Right lobe of liver (tissue), 6 donors: ENCODE data around the gene ANO9. TPM values are rescaled to one million over a fixed set of nuclear protein-coding genes. Genes with fewer than 3 reads are reported as not detected.

Source experiments
- ATAC-seq, 4 donors: fragments of 200-7000 bp; cut with Tn5 transposase; one replicate each; pipeline ENCODE4 v1.9.1; 2020; ENCODE audit warnings: mild to moderate bottlenecking in 4 of 4, moderate library complexity in 4 of 4
- DNase-seq, 3 donors: peaks; one replicate each; pipeline ENCODE4 v3.0.0-alpha.2; 2020
- H3K27ac ChIP-seq, 3 donors: fragments of 200-600 bp; one replicate each; pipeline ENCODE4 v1.8.0; 2022
- H3K27me3 ChIP-seq, 2 donors: fragments of 200-600 bp; one replicate each; pipeline ENCODE4 v1.8.0; 2022
- H3K36me3 ChIP-seq, 4 donors: fragments of 200-600 bp; sonication (generic) in 1 of 4; one replicate each; pipeline versions ENCODE4 v1.5.1 to v1.8.0; 2017 to 2022; ENCODE audit warnings: control low read depth in 1 of 4
- H3K4me1 ChIP-seq, 4 donors: fragments of 200-600 bp; sonication (generic) in 1 of 4; one replicate each; pipeline versions ENCODE4 v1.5.1 to v1.8.0; 2017 to 2022; ENCODE audit warnings: control low read depth in 1 of 4
- H3K4me3 ChIP-seq, 3 donors: fragments of 200-600 bp; one replicate each; pipeline ENCODE4 v1.8.0; 2022
- H3K9me3 ChIP-seq, 4 donors: fragments of 200-600 bp; sonication (generic) in 1 of 4; one replicate each; pipeline versions ENCODE4 v1.5.1 to v1.8.0; 2017 to 2022; ENCODE audit warnings: control low read depth in 1 of 4
- CTCF ChIP-seq, 4 donors: fragments of 200-600 bp in 3 of 4; fragments of 450-650 bp in 1 of 4; IDR thresholded peaks; one replicate each; pipeline versions ENCODE4 v1.5.1 to v1.8.0; 2016 to 2022; ENCODE audit warnings: antibody characterized with exemption in 4 of 4, mild to moderate bottlenecking in 2 of 4
- POLR2A ChIP-seq: fragments of 450-650 bp; IDR thresholded peaks from one replicate; pipeline ENCODE4 v1.6.1; 2017; ENCODE audit warnings: antibody characterized with exemption, mild to moderate bottlenecking
- WGBS: methylation state at CpG from one replicate; pipeline ENCODE4 v1.1.6; 2018; ENCODE audit warnings: low coverage, low lambda C conversion rate; ENCODE audit not compliant: insufficient coverage; ENCODE audit errors: missing lambda C conversion rate; 5-methylcytosine and 5-hydroxymethylcytosine counted together
- intact Hi-C, 2 donors: fragments of 100-400 bp; cut with DNase I; formaldehyde crosslinking; loops; one replicate each; pipeline versions ENCODE4 v1.11.2 to v1.14.1; 2022
- total RNA-seq, 6 experiments: library from RNA; depleted of rRNA in 2 of 6; stranded (reverse); fragments of >200 nt in 2 of 6; fragmentation: NEBNext Ultra II Directional in 3 of 6; extraction: Animal tissue kit (Norgen Biotek cat#: 25700) in 3 of 6; gene quantifications; one replicate each; pipeline versions ENCODE4 v1.1.0 to v1.2.4, GENCODE V29; 2016 to 2023
- donor health status: DM: no; HTN: yes; CAD: no.
- donor health status: DM: no; HTN: no; CAD: no.
- donor health status: DM: no; HTN: no; CAD: no.
- donor health status: DM: no; HTN: yes; CAD: no.
- donor health status: DM: no; HTN: yes; CAD: no.

Gene ANO9
- total RNA-seq, 6 experiments from 2014 or later = 0.09 to 1.0 (median 0.28) TPM; not detected in 1

DNA sequence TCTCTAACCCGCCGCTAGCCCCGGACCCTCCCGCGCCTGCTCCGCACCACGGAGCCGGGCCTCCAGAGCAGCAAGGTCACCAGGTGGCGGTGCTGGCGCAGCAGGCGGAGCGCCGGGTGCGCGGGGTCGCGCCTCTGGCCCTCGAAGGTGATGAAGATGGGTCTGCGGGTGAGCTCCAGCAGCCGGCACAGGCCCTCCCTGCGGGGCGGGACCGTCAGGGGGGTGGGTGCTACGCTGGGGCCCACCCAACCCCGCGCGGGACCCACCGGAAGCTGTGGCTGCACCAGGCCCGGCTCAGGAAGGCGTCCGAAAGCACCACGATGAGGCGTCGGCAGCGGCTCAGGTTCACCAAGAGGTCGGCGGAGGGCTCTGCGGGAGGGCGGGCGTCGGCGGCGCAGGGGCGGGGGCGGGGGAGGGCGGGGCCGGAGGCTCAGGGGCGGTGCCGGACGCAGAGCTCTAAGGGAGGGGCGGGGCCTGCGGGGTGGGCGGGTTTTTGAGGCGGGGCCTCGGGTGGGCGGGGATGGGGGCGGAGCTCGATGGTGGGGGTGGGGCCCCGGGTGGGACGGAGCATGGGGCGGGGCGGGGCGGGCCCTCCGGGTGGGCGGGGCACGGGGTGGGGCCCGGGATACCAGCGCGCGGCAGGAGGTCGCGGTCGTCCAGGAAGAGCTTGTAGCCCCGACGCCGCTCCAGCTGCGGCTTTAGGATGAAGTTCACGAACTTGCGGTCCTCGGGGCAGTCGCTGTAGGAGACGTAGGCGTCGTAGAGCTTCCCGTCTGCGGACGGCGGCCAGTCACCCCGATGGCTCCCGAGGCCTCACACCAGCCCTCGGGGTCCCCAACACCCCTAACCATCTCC lies 34.8 kb downstream of the ANO9 start:
- Histone ChIP-seq H3K27me3 (no peaks in the 10 kb centered on the region), H3K27ac (peak overlapping the region; percentile 64 to 77 (median 64)), H3K4me3 (peak overlapping the region; percentile 59 to 70 (median 66)), H3K4me1 (peaks cover 0 to 41% (median 18%) of the 10 kb centered on the region in 4 donors), H3K36me3 (no peaks in the 10 kb centered on the region), H3K9me3 (no peaks in the 10 kb centered on the region)
- peak; percentile 17 to 47 (median 29) for TF ChIP-seq CTCF (IDR thresholded peaks at IDR 0.05)
- TF ChIP-seq POLR2A = peak; percentile 48
- peak; percentile 60 to 67 (median 64) for ATAC-seq
- WGBS = 7% methylated on average over 3 of the region's 91 CpGs
- DNase-seq = peak; percentile 92 to 94 (median 94)
- intact Hi-C loops = loop anchor here (5.0 to 10.0 kb wide), 3 partner anchors 35 to 118 kb away; partner anchors contain the start of genes ANO9 (in 1 of the 2) and PTDSS2 (in 1 of the 2)

DNA sequence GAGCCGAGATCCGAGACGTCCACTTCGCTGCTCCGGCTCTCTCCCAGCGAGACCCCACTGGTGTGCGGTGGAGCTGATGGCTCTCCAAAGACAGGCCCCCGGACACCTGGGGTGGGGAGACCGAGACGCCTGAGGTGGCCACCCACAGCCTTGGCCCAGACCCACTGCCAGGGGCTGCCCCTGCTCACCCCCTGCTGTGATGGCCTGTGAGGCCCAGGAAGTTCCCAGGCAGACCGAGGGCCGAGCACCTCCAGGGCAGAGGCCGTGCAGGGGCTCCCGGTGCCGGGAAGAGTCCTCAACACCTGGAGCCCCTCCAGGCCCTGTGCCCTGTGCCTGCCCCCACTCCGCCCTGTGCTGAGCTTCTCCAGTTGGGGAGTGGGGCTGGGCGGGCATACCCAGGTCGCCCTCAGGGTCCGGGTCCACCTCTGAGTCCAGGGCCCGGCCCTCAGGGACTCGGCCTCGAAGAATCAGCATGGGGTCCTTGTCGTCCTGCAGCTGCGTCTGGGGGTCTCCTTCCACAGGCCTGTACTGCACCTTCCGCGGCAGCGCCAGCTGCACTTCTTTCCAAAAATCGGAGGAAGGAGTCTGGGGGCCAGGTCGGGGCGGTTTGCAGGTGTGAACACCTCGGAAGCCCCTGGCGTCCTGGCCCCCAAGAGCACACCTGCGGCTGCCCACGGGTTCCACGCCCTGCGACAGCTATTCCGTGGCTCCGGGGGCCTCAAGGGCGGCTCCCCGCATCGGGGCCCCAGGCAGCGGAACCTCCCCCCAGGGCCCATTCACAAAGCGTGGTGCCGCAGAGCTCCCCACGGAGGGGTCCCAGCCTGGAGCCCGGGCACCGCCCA lies 35.6 kb downstream of the ANO9 start:
- H3K36me3 ChIP-seq = no peaks in the 10 kb centered on the region
- no peaks in the 10 kb centered on the region for H3K27me3 ChIP-seq
- peak overlapping the region; percentile 64 to 77 (median 64) for H3K27ac ChIP-seq
- intact Hi-C loops = loop anchor here (5.0 to 10.0 kb wide), 3 partner anchors 36 to 119 kb away; partner anchors contain the start of genes ANO9 (in 1 of the 2) and PTDSS2 (in 1 of the 2)
- DNase-seq = peak in 2 of 3 donors; percentile 61 to 63
- no CpG with 5 or more reads among the region's 47 CpGs for WGBS
- peak overlapping the region; percentile 59 to 70 (median 66) for H3K4me3 ChIP-seq
- H3K9me3 ChIP-seq = no peaks in the 10 kb centered on the region
- H3K4me1 ChIP-seq = peaks cover 0 to 41% (median 18%) of the 10 kb centered on the region in 4 donors
- no peak for TF ChIP-seq CTCF (IDR thresholded peaks at IDR 0.05)
- no peak for TF ChIP-seq POLR2A
- peak in 2 of 4 donors; percentile 0 to 1 for ATAC-seq

- TF ChIP-seq CTCF (IDR thresholded peaks at IDR 0.05) (peak; percentile 27 to 52 (median 34)), POLR2A (no peak)
- H3K9me3 ChIP-seq = no peaks in the 10 kb centered on the region
- intact Hi-C loops = loop anchor here (5.0 to 10.0 kb wide), 3 partner anchors 37 to 119 kb away; partner anchors contain the start of genes ANO9 (in 1 of the 2) and PTDSS2 (in 1 of the 2)
- DNase-seq = peak; percentile 81 to 93 (median 87)
- ATAC-seq = peak; percentile 5 to 43 (median 31)
- 34% methylated on average over 10 of the region's 17 CpGs for WGBS
- H3K27ac ChIP-seq = peak overlapping the region in 2 of 3 donors; percentile 64 to 77
- H3K4me3 ChIP-seq = peak overlapping the region; percentile 59 to 70 (median 66)
- H3K27me3 ChIP-seq = no peaks in the 10 kb centered on the region
- peaks cover 0 to 41% (median 18%) of the 10 kb centered on the region in 4 donors for H3K4me1 ChIP-seq
- no peaks in the 10 kb centered on the region for H3K36me3 ChIP-seq
These were observed 36.4 kb downstream of the ANO9 start for GRCh38 chr11:405323-405953.
